ENCODE results near the gene OCSTAMP. TPM values are rescaled to one million over a fixed set of nuclear protein-coding genes. Genes with fewer than 3 reads are reported as not detected.

Gene OCSTAMP
- not detected in 5 replicates for total RNA-seq (2022; extraction: Qiagen RNA extraction)

GRCh38 chr20:46550461-46550860 is at the start of gene OCSTAMP:
OCSTAMP (minus strand) TSS chr20:46550654; CDS start chr20:46550560, 94 bp downstream.

GRCh38 chr20:46512943-46513844 is 37.3 kb downstream of the OCSTAMP start, which contains the start of gene ZNF334:
ZNF334 (minus strand) TSS chr20:46513559; CDS start chr20:46512102, 1,457 bp downstream.

Other genes starting within 250 kb of the OCSTAMP start
- 0.02 to 0.09 TPM (median 0.03 TPM) in 5 replicates for gene CDH22, start 242.2 kb downstream of the OCSTAMP start, total RNA-seq (2022; extraction: Qiagen RNA extraction)
- 18.7 to 21.5 TPM (median 20.5 TPM) in 5 replicates for gene ELMO2, start 144.0 kb downstream of the OCSTAMP start, total RNA-seq (2022; extraction: Qiagen RNA extraction)
- not detected in 5 replicates for gene ZNF334, start 37.1 kb downstream of the OCSTAMP start, total RNA-seq (2022; extraction: Qiagen RNA extraction)
- gene SLC13A3, start 100.8 kb upstream of the OCSTAMP start, total RNA-seq (2022; extraction: Qiagen RNA extraction), result 0.07 TPM in 1 of 5 replicates, not detected in the others
- gene TP53RK, start 138.8 kb upstream of the OCSTAMP start, total RNA-seq (2022; extraction: Qiagen RNA extraction), result 12.5 to 13.3 TPM (median 12.7 TPM) in 5 replicates
- not detected in 5 replicates for gene SLC2A10, start 159.0 kb upstream of the OCSTAMP start, total RNA-seq (2022; extraction: Qiagen RNA extraction)

Data from A549 treated with CORT108297 at 1 μM for 4 hours (cell line).